ENCODE measurements around the gene ANXA3. TPM values are rescaled to one million over a fixed set of nuclear protein-coding genes. Genes with fewer than 3 reads are reported as not detected.

The ANXA3 gene
- total RNA-seq, 1 donor from 2014 or later: 1.9 TPM

GRCh38 chr4:78602334-78602733, 50.8 kb downstream of the ANXA3 start:
- no peak overlapping the region for H2AFZ ChIP-seq (replicated peaks)
- Mint-ChIP-seq H3K4me1 (no peaks in the 10 kb centered on the region), H3K36me3 (no peaks in the 10 kb centered on the region), H3K27ac (no peak overlapping the region), H3K9me3 (no peaks in the 10 kb centered on the region), H3K4me3 (no peak overlapping the region), H3K27me3 (ENCODE audit: insufficient read depth, low read depth) (no peaks in the 10 kb centered on the region)
- no peaks in the 10 kb centered on the region for H3K27me3 ChIP-seq
- no peaks in the 10 kb centered on the region for H3K79me2 ChIP-seq (ENCODE audit: low read depth)
- H3K27ac ChIP-seq: no peak overlapping the region
- TF ChIP-seq CTCF (IDR thresholded peaks at IDR 0.05): no peak
- TF ChIP-seq EZH2 (IDR thresholded peaks at IDR 0.05): no peak
- TF ChIP-seq EZH2phosphoT487 (IDR thresholded peaks at IDR 0.05): no peak
- H3K4me3 ChIP-seq: no peak overlapping the region
- H3K4me2 ChIP-seq: no peak overlapping the region
- no peaks in the 10 kb centered on the region for H3K36me3 ChIP-seq
- H3K4me1 ChIP-seq: no peaks in the 10 kb centered on the region
- H3K9me3 ChIP-seq (ENCODE audit: low read depth): no peaks in the 10 kb centered on the region
- no peak overlapping the region for H3K9ac ChIP-seq
- no peak for DNase-seq (ENCODE audit: low spot score)
- no peaks in the 10 kb centered on the region for H3F3A ChIP-seq (ENCODE audit: low read depth)
- no peaks in the 10 kb centered on the region for H4K20me1 ChIP-seq (ENCODE audit: low read depth)

- Mint-ChIP-seq H3K4me3 (no peak overlapping the region), H3K36me3 (no peaks in the 10 kb centered on the region), H3K27ac (no peak overlapping the region), H3K4me1 (no peaks in the 10 kb centered on the region), H3K27me3 (ENCODE audit: insufficient read depth, low read depth) (no peaks in the 10 kb centered on the region), H3K9me3 (no peaks in the 10 kb centered on the region)
- Histone ChIP-seq H3K9ac (no peak overlapping the region), H3K9me3 (ENCODE audit: low read depth) (no peaks in the 10 kb centered on the region), H2AFZ (replicated peaks) (no peak overlapping the region), H3K4me2 (no peak overlapping the region), H3K4me3 (no peak overlapping the region), H3K27ac (no peak overlapping the region), H3F3A (ENCODE audit: low read depth) (no peaks in the 10 kb centered on the region), H3K27me3 (no peaks in the 10 kb centered on the region), H3K79me2 (ENCODE audit: low read depth) (no peaks in the 10 kb centered on the region), H3K4me1 (no peaks in the 10 kb centered on the region), H3K36me3 (no peaks in the 10 kb centered on the region), H4K20me1 (ENCODE audit: low read depth) (no peaks in the 10 kb centered on the region)
- TF ChIP-seq EZH2phosphoT487 (IDR thresholded peaks at IDR 0.05) (no peak), EZH2 (IDR thresholded peaks at IDR 0.05) (no peak), CTCF (IDR thresholded peaks at IDR 0.05) (no peak)
- DNase-seq (ENCODE audit: low spot score): no peak
These were observed 51.8 kb downstream of the ANXA3 start for GRCh38 chr4:78603384-78603783.

- no peak for DNase-seq (ENCODE audit: low spot score)
- TF ChIP-seq EZH2phosphoT487 (IDR thresholded peaks at IDR 0.05): no peak
- no peak for TF ChIP-seq CTCF (IDR thresholded peaks at IDR 0.05)
- TF ChIP-seq EZH2 (IDR thresholded peaks at IDR 0.05): no peak
- Histone ChIP-seq H2AFZ (replicated peaks) (no peak overlapping the region), H3K36me3 (no peaks in the 10 kb centered on the region), H3K9me3 (ENCODE audit: low read depth) (no peaks in the 10 kb centered on the region), H3K79me2 (ENCODE audit: low read depth) (no peaks in the 10 kb centered on the region), H3K9ac (no peak overlapping the region), H3K4me1 (no peaks in the 10 kb centered on the region), H3K27me3 (no peaks in the 10 kb centered on the region), H3K27ac (no peak overlapping the region), H3K4me3 (no peak overlapping the region), H3K4me2 (no peak overlapping the region), H3F3A (ENCODE audit: low read depth) (no peaks in the 10 kb centered on the region), H4K20me1 (ENCODE audit: low read depth) (no peaks in the 10 kb centered on the region)
- Mint-ChIP-seq H3K4me3 (no peak overlapping the region), H3K9me3 (no peaks in the 10 kb centered on the region), H3K36me3 (no peaks in the 10 kb centered on the region), H3K27ac (no peak overlapping the region), H3K4me1 (no peaks in the 10 kb centered on the region), H3K27me3 (ENCODE audit: insufficient read depth, low read depth) (no peaks in the 10 kb centered on the region)
These were observed 53.4 kb downstream of the ANXA3 start for GRCh38 chr4:78604988-78605387.
